Natural killer cell (primary cell): Measurements from ENCODE around the gene RPS26. TPM values are rescaled to one million over a fixed set of nuclear protein-coding genes. Genes with fewer than 3 reads are reported as not detected.
"Not testable (repeated sequence)": the region's sequence is repeated elsewhere in the genome, so short reads cannot be mapped to it uniquely, and the experiment has no call there.

Experiments
- ATAC-seq, 3 donors: fragments of 150-1000 bp in 2 of 3; fragments of 200-7000 bp in 1 of 3; cut with Tn5 transposase; 1 replicate in 1 of 3; 2 replicates in 2 of 3; pipeline ENCODE4 v1.10.0; 2021; ENCODE audit warnings: mild to moderate bottlenecking in 2 of 3, moderate library complexity in 2 of 3
- DNase-seq, 2 donors: peaks; one replicate each; pipeline versions ENCODE4 v3.0.0 to v3.0.0-alpha.2; 2013 to 2021; ENCODE audit warnings: mixed read lengths in 1 of 2
- H3K27ac ChIP-seq: one replicate; pipeline ENCODE4 v1.5.1; 2013; ENCODE audit warnings: mild to moderate bottlenecking, low read length
- H3K27me3 ChIP-seq: one replicate; pipeline ENCODE4 v1.6.1; 2013; ENCODE audit warnings: low read length; ENCODE audit not compliant: control insufficient read depth, insufficient read depth
- H3K36me3 ChIP-seq: one replicate; pipeline ENCODE4 v1.6.1; 2013; ENCODE audit warnings: low read length; ENCODE audit not compliant: control insufficient read depth, insufficient read depth
- H3K4me1 ChIP-seq: one replicate; pipeline ENCODE4 v1.6.1; 2013; ENCODE audit warnings: low read length; ENCODE audit not compliant: control insufficient read depth, insufficient read depth
- H3K4me3 ChIP-seq: one replicate; pipeline ENCODE4 v1.5.1; 2013; ENCODE audit warnings: low read length
- H3K9me3 ChIP-seq: one replicate; pipeline ENCODE4 v1.6.1; 2013; ENCODE audit warnings: low read length; ENCODE audit not compliant: control insufficient read depth, insufficient read depth
- H3K27ac Mint-ChIP-seq, 2 donors: one replicate each; pipeline ENCODE4 v1.8.0; 2022; ENCODE audit warnings: mild to moderate bottlenecking in 2 of 2, mixed read lengths in 2 of 2, moderate library complexity in 1 of 2
- H3K27me3 Mint-ChIP-seq, 2 donors: one replicate each; pipeline ENCODE4 v1.8.0; 2022; ENCODE audit warnings: low read depth in 2 of 2, mixed read lengths in 2 of 2
- H3K36me3 Mint-ChIP-seq: one replicate; pipeline ENCODE4 v1.8.0; 2022; ENCODE audit warnings: mixed read lengths
- H3K4me1 Mint-ChIP-seq, 2 donors: one replicate each; pipeline ENCODE4 v1.8.0; 2022; ENCODE audit warnings: mixed read lengths in 2 of 2
- H3K4me3 Mint-ChIP-seq: one replicate; pipeline ENCODE4 v1.8.0; 2022; ENCODE audit warnings: mild to moderate bottlenecking, moderate library complexity, mixed read lengths
- H3K9me3 Mint-ChIP-seq, 2 donors: one replicate each; pipeline ENCODE4 v1.8.0; 2022; ENCODE audit warnings: mixed read lengths in 2 of 2
- whole genome bisulfite sequencing: methylation state at CpG from one replicate; pipeline ENCODE4 v1.1.7; 2013; ENCODE audit warnings: missing lambda C conversion rate; ENCODE audit not compliant: insufficient coverage; 5-methylcytosine and 5-hydroxymethylcytosine counted together
- intact Hi-C: fragments of 100-400 bp; cut with micrococcal nuclease; formaldehyde crosslinking; loops from one replicate; pipeline ENCODE4 v1.14.2; 2022
- total RNA-seq, 4 donors: library from RNA; stranded (reverse); fragments of 120-200 nt in 1 of 4; gene quantifications; one replicate each; pipeline versions ENCODE4 v1.2.3 to v1.2.4, GENCODE V29; 2013 to 2022
- TF ChIP-seq, protein P1 (sequence below): fragments of 200-600 bp; IDR thresholded peaks from one replicate; pipeline ENCODE4 v1.8.0; 2022; ENCODE audit warnings: antibody characterized with exemption

RPS26 gene
- total RNA-seq, 3 donors from 2014 or later (not counting 1 experiment from before 2014, with no cell fraction given): 29.5 to 50.3 (median 35.5) TPM

DNA sequence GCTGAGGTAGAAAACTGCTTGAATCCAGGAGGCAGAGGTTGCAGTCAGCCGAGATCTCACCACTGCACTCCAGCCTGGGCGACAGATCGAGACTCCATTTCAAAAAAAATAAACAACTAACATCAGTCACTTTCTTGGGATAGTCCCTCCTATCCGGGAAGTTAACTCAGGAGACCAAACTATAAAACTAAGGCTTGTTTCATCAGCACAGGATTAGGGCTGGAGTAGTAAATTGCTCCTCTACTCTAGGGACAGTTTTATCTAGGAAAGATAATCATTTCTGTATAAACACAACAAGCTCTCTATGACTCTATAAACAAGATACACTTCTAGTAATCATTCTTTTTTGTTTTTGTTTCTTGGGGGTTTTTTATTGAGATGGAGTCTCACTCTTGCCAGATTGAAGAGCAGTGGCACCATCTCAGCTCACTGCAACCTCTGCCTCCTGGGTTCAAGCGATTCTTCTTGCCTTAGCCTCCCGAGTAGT, 11.7 kb downstream of the RPS26 start:
- peaks cover 6 to 8% of the 10 kb centered on the region in 2 donors for H3K4me1 Mint-ChIP-seq
- no peak overlapping the region for H3K4me3 ChIP-seq
- ATAC-seq (no peak), DNase-seq (no peak)
- H3K27me3 ChIP-seq: no peaks in the 10 kb centered on the region
- H3K4me3 Mint-ChIP-seq: no peak overlapping the region
- 92% methylated on average over 5 of the region's 6 CpGs for WGBS
- H3K27me3 Mint-ChIP-seq: no peaks in the 10 kb centered on the region
- no peaks in the 10 kb centered on the region for H3K9me3 Mint-ChIP-seq
- no peaks in the 10 kb centered on the region for H3K36me3 ChIP-seq
- TF ChIP-seq, protein P1, sequence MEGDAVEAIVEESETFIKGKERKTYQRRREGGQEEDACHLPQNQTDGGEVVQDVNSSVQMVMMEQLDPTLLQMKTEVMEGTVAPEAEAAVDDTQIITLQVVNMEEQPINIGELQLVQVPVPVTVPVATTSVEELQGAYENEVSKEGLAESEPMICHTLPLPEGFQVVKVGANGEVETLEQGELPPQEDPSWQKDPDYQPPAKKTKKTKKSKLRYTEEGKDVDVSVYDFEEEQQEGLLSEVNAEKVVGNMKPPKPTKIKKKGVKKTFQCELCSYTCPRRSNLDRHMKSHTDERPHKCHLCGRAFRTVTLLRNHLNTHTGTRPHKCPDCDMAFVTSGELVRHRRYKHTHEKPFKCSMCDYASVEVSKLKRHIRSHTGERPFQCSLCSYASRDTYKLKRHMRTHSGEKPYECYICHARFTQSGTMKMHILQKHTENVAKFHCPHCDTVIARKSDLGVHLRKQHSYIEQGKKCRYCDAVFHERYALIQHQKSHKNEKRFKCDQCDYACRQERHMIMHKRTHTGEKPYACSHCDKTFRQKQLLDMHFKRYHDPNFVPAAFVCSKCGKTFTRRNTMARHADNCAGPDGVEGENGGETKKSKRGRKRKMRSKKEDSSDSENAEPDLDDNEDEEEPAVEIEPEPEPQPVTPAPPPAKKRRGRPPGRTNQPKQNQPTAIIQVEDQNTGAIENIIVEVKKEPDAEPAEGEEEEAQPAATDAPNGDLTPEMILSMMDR: no peak
- no peaks in the 10 kb centered on the region for H3K9me3 ChIP-seq
- intact Hi-C loops: no loop called here
- H3K36me3 Mint-ChIP-seq: no peaks in the 10 kb centered on the region
- no peak overlapping the region for H3K27ac Mint-ChIP-seq
- H3K4me1 ChIP-seq: no peaks in the 10 kb centered on the region
- no peak overlapping the region for H3K27ac ChIP-seq

DNA sequence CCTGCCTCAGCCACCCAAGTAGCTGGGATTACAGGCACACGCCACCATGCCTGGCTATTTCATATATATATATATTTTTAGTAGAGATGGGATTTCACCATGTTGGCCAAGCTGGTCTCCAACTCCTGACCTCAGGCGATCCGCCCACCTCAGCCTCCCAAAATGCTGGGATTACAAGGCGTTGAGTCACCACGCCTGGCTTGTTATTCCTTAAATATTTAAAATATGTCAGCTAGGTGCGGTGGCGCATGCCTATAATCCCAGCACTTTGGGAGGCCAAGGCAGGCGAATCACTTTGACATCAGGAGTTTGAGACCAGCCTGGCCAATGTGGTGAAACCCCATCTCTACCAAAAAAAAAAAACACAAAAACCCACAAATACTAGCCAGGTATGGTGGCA, 18.2 kb downstream of the RPS26 start:
- DNase-seq, H3K9me3 ChIP-seq, H3K4me3 ChIP-seq, H3K36me3 ChIP-seq, intact Hi-C loops, H3K36me3 Mint-ChIP-seq, H3K4me1 ChIP-seq, H3K9me3 Mint-ChIP-seq, ATAC-seq, H3K4me1 Mint-ChIP-seq, H3K27me3 ChIP-seq, H3K4me3 Mint-ChIP-seq, H3K27ac ChIP-seq, H3K27me3 Mint-ChIP-seq, H3K27ac Mint-ChIP-seq: not testable (repeated sequence)
- whole genome bisulfite sequencing: 100% methylated on average over 7 of the region's 8 CpGs

DNA sequence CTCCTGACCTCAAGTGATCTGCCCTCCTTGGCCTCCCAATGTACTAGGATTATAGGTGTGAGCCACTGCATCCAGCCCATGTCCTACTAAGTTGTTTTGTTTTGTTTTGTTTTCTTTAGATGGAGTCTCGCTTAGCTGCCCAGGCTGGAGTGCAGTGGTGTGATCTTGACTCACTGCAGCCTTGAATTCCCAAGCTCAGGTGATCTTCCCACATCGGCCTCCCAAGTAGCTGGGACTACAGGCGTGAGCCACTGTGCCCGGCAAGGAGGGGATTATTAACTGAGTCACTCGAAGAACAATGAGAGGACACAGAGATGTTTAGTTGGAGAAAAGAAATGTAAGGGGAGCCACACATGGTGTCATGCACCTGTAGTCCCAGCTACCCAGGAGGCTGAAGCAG, 20.3 kb downstream of the RPS26 start:
- Histone ChIP-seq H3K27ac (no peak overlapping the region), H3K27me3 (no peaks in the 10 kb centered on the region), H3K4me1 (no peaks in the 10 kb centered on the region), H3K36me3 (no peaks in the 10 kb centered on the region), H3K4me3 (no peak overlapping the region), H3K9me3 (no peaks in the 10 kb centered on the region)
- no peaks in the 10 kb centered on the region for H3K9me3 Mint-ChIP-seq
- H3K4me3 Mint-ChIP-seq: no peak overlapping the region
- 85% methylated on average over 5 of the region's 5 CpGs for WGBS
- TF ChIP-seq, protein P1: no peak
- H3K27me3 Mint-ChIP-seq: peaks cover 0 to 5% of the 10 kb centered on the region in 2 donors
- no peak overlapping the region for H3K27ac Mint-ChIP-seq
- intact Hi-C loops: no loop called here
- H3K4me1 Mint-ChIP-seq: no peaks in the 10 kb centered on the region
- ATAC-seq (no peak), DNase-seq (no peak)
- H3K36me3 Mint-ChIP-seq: no peaks in the 10 kb centered on the region

DNA sequence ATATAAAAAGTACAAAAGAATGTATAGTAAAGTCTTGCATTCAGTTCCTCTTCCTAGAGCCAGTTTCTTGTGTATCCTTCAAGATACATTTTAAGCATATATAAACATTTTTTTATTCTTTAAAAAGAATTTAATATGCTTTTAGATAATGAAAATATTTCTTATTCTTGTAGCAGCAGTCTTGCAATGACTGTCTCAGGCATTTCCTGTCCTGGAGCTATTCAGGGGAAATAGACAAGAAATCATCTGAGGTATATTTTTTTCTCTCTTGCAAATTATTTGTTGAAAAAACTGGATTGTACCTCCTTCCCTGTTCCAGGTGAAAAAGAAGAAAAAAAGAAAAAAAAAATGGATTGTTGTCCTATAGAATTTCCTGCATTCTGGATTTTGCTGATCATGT, 21.3 kb downstream of the RPS26 start:
- Histone ChIP-seq H3K4me3 (no peak overlapping the region), H3K4me1 (no peaks in the 10 kb centered on the region), H3K27ac (no peak overlapping the region), H3K27me3 (no peaks in the 10 kb centered on the region), H3K9me3 (no peaks in the 10 kb centered on the region), H3K36me3 (no peaks in the 10 kb centered on the region)
- intact Hi-C loops: no loop called here
- Mint-ChIP-seq H3K4me1 (no peaks in the 10 kb centered on the region), H3K4me3 (no peak overlapping the region), H3K36me3 (no peaks in the 10 kb centered on the region), H3K9me3 (no peaks in the 10 kb centered on the region), H3K27ac (no peak overlapping the region), H3K27me3 (peaks cover 0 to 6% of the 10 kb centered on the region in 2 donors)
- no peak for ATAC-seq
- no peak for DNase-seq
- TF ChIP-seq, protein P1: no peak
